Left ventricle myocardium inferior (tissue), 1 donor: Measurements from ENCODE around the gene LRRC32. TPM values are rescaled to one million over a fixed set of nuclear protein-coding genes. Genes with fewer than 3 reads are reported as not detected.

Source experiments
- DNase-seq: peaks from one replicate; pipeline ENCODE4 v3.0.0-alpha.2; 2020
- H3K27ac ChIP-seq: fragments of 200-600 bp; replicated peaks from 2 replicates; pipeline ENCODE4 v1.8.0; 2021
- H3K27me3 ChIP-seq: fragments of 200-600 bp; 2 replicates; pipeline ENCODE4 v1.8.0; 2021; ENCODE audit warnings: low read depth
- H3K36me3 ChIP-seq: fragments of 200-600 bp; 2 replicates; pipeline ENCODE4 v1.8.0; 2021
- H3K4me1 ChIP-seq: fragments of 200-600 bp; 2 replicates; pipeline ENCODE4 v1.8.0; 2021
- H3K4me3 ChIP-seq: fragments of 200-600 bp; 2 replicates; pipeline ENCODE4 v1.8.0; 2021; ENCODE audit warnings: mild to moderate bottlenecking, moderate library complexity
- H3K9me3 ChIP-seq: fragments of 200-600 bp; replicated peaks from 2 replicates; pipeline ENCODE4 v1.8.0; 2021
- intact Hi-C: fragments of 100-400 bp; cut with micrococcal nuclease; formaldehyde crosslinking; loops from one replicate; pipeline ENCODE4 v1.11.0; 2022
- long read RNA-seq: library from polyadenylated mRNA; unstranded; transcript quantifications from one replicate; pipeline ENCODE4 v2.0.0, GENCODE V29; 2021
- total RNA-seq: library from RNA; stranded (reverse); fragmentation: NEBNext Ultra II Directional; extraction: Animal tissue kit (Norgen Biotek cat#: 25700); gene quantifications from one replicate; pipeline ENCODE4 v1.2.1, GENCODE V29; 2021
- TF ChIP-seq, protein P1 (sequence below): fragments of 200-600 bp; IDR thresholded peaks from 2 replicates; pipeline ENCODE4 v1.8.0; 2021; ENCODE audit warnings: antibody characterized with exemption, mild to moderate bottlenecking, borderline replicate concordance
- donor health status: DM: no; HTN: yes; CAD: no; lungs with severe emphysema.

LRRC32 gene, protein sequence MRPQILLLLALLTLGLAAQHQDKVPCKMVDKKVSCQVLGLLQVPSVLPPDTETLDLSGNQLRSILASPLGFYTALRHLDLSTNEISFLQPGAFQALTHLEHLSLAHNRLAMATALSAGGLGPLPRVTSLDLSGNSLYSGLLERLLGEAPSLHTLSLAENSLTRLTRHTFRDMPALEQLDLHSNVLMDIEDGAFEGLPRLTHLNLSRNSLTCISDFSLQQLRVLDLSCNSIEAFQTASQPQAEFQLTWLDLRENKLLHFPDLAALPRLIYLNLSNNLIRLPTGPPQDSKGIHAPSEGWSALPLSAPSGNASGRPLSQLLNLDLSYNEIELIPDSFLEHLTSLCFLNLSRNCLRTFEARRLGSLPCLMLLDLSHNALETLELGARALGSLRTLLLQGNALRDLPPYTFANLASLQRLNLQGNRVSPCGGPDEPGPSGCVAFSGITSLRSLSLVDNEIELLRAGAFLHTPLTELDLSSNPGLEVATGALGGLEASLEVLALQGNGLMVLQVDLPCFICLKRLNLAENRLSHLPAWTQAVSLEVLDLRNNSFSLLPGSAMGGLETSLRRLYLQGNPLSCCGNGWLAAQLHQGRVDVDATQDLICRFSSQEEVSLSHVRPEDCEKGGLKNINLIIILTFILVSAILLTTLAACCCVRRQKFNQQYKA
- total RNA-seq, result 35.1 TPM
- long read RNA-seq, full-length matches to known transcripts, result 24 of 41 reads
- long read RNA-seq, partial matches to known transcripts, result 4 of 41 reads
- long read RNA-seq, other reads (novel, unspliced or antisense), result 13 of 41 reads

DNA sequence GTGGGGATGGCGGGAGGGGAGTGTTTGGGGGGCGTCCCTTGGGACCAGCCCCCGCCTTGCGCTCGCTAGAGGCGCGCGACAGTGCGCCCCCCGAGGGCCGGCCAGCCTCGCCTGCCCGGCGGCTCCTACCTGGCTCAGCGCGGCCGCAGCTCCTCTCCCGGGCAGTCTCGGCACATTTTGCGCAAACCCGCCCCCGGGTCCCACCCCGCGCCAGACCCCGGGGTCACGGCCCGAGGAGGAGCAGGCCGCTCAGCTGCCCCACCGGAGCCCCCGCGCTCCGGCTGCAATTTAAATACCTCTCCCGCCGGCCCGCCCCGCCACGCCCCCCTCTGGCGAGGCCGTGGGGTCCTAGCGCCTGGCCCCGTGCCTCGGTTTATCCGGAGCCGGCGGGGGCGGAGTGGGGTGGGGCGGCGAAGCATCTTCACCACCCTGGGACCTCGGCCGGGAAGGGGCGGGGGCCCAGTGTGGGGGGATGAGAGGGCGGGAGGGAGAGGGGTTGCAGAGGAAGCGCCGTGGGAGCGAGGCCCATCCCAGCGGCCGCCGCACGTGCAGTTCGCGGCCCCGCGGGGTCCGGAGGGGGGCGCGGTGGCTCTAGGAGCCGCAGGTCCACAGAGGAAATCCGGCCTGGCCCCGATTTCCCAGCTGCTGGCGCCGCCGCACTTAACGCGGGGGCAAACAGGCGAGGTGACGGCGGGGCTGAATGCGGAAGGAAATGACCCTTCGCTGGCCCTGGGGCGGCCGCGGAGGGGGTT lies at the start of gene LRRC32:
Gene LRRC32, minus strand, starts transcription at position 263 of the 752 bp plus-strand sequence. CDS start 4,793 bp downstream, outside the sequence.
- peak within 1 kb of the TSS; percentile 94 for H3K27ac ChIP-seq
- TF ChIP-seq, protein P1, sequence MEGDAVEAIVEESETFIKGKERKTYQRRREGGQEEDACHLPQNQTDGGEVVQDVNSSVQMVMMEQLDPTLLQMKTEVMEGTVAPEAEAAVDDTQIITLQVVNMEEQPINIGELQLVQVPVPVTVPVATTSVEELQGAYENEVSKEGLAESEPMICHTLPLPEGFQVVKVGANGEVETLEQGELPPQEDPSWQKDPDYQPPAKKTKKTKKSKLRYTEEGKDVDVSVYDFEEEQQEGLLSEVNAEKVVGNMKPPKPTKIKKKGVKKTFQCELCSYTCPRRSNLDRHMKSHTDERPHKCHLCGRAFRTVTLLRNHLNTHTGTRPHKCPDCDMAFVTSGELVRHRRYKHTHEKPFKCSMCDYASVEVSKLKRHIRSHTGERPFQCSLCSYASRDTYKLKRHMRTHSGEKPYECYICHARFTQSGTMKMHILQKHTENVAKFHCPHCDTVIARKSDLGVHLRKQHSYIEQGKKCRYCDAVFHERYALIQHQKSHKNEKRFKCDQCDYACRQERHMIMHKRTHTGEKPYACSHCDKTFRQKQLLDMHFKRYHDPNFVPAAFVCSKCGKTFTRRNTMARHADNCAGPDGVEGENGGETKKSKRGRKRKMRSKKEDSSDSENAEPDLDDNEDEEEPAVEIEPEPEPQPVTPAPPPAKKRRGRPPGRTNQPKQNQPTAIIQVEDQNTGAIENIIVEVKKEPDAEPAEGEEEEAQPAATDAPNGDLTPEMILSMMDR, result peak; percentile 8
- no peaks in the 10 kb centered on the region for H3K9me3 ChIP-seq
- H3K36me3 ChIP-seq, result no peaks in the 10 kb centered on the region
- peaks cover 71% of the 10 kb centered on the region for H3K4me1 ChIP-seq
- DNase-seq, result peak; percentile 75
- H3K27me3 ChIP-seq, result no peaks in the 10 kb centered on the region
- peak within 1 kb of the TSS; percentile 78 for H3K4me3 ChIP-seq
- intact Hi-C loops, result no loop called here

DNA sequence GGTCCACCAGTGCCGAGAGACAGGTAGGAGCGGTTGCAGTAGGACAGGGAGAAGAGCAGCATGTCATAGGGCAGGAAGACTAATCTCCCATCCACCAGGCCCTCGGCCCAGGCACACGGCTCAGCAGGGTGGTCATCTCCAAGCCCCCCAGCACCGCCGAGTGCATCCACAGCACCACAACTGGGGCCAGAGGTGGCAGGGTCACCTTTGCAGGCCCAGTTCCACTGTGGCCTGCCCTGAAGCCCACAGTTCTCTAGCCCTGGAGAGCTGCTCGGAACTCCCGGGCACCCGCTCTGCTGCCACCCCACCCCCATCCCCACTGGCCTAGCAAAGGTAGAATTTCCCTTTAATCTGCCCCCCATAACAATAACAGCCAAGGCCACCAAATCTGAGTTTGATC lies 49.1 kb upstream of the LRRC32 start:
- H3K4me1 ChIP-seq, result peaks cover 12% of the 10 kb centered on the region
- intact Hi-C loops, result loop anchor here (10.0 kb wide), 1 partner anchor 195 kb away; no protein-coding TSS in a partner anchor
- H3K36me3 ChIP-seq, result no peaks in the 10 kb centered on the region
- no peak overlapping the region for H3K4me3 ChIP-seq
- TF ChIP-seq, protein P1, result no peak
- peaks cover 10% of the 10 kb centered on the region for H3K27me3 ChIP-seq
- DNase-seq, result no peak
- H3K9me3 ChIP-seq, result no peaks in the 10 kb centered on the region
- no peak overlapping the region for H3K27ac ChIP-seq

DNA sequence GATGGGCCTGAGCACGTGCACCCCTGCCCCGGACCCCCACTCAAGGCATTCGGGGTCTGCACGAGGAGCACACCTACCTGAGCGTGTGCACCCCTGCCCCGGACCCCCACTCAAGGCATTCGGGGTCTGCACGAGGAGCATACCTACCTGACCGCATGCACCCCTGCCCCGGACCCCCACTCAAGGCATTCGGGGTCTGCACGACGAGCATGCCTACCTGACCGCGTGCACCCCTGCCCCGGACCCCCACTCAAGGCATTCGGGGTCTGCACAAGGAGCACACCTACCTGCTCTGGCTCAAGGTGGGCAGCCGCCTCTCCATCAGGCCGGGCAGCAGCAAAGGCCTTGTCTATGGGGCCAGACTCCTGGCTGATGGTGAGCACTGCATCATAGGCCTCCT lies 48.7 kb upstream of the LRRC32 start:
- DNase-seq, result no peak
- no peak overlapping the region for H3K27ac ChIP-seq
- no peak overlapping the region for H3K4me3 ChIP-seq
- H3K9me3 ChIP-seq, result no peaks in the 10 kb centered on the region
- H3K27me3 ChIP-seq, result peaks cover 6% of the 10 kb centered on the region
- intact Hi-C loops, result no loop called here
- peaks cover 12% of the 10 kb centered on the region for H3K4me1 ChIP-seq
- no peaks in the 10 kb centered on the region for H3K36me3 ChIP-seq
- TF ChIP-seq, protein P1, result no peak

DNA sequence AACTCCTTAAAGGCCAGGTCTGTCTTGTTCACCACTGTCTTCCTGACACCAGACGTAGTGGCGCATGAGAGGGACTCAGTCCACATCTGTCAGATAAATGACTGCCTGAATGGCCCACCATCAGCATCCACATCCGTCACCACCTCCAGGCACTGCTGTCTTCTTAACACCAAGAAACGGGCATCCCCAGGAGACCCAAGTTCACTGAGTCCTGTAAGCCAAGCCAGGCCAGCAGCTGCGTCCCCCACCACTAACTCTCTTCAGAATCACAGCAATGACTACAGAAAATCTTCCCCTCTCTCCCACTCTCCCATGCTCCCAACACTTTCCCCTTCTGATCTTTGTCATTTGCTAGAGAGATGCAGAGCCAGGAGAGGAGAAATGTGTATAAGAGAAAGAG lies 47.3 kb upstream of the LRRC32 start:
- Histone ChIP-seq H3K36me3 (no peaks in the 10 kb centered on the region), H3K4me3 (no peak overlapping the region), H3K27me3 (peaks cover 5% of the 10 kb centered on the region), H3K4me1 (peaks cover 12% of the 10 kb centered on the region), H3K27ac (no peak overlapping the region), H3K9me3 (no peaks in the 10 kb centered on the region)
- DNase-seq, result no peak
- intact Hi-C loops, result no loop called here
- TF ChIP-seq, protein P1, result no peak

DNA sequence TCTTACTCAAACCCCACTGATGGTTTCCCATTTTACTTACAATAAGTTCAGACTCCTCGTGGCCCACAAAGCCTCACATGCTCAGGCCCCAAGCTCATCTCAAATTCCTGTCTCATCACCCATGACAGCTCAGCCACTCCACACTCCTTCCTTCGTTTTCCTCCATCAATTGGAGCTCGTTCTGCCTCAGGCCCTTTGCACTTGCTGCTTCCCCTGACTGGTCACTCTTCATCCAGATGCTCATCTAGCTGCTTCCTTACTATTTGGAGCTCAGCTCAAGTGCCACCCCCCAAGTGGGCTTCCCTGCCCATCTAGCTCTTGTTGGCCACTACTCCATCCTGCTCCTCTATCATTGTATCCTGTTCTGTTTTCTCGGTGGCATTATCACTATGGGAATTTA lies 46.8 kb upstream of the LRRC32 start:
- Histone ChIP-seq H3K4me1 (peaks cover 11% of the 10 kb centered on the region), H3K36me3 (no peaks in the 10 kb centered on the region)

More for the DNA sequence above, 46.8 kb upstream of the LRRC32 start:
- Histone ChIP-seq H3K27me3 (peaks cover 5% of the 10 kb centered on the region), H3K27ac (no peak overlapping the region), H3K4me3 (no peak overlapping the region), H3K9me3 (no peaks in the 10 kb centered on the region)
- no peak for DNase-seq
- intact Hi-C loops, result no loop called here
- TF ChIP-seq, protein P1, result no peak
